H1 (cell line): Measurements from ENCODE around the gene GRIN2C. TPM values are rescaled to one million over a fixed set of nuclear protein-coding genes. Genes with fewer than 3 reads are reported as not detected.

ENCODE experiments used
- CTCF ChIA-PET: fragments of 300-600 bp; sonication (Branson Sonifier 250); formaldehyde crosslinking; loops from one replicate; lab custom pipeline; 2021; ENCODE audit not compliant: partially characterized antibody; lab: Charles Lee
- POLR2A ChIA-PET: fragments of 300-600 bp; sonication (Branson Sonifier 250); formaldehyde crosslinking; loops from one replicate; lab custom pipeline; 2021; ENCODE audit warnings: inconsistent platforms; ENCODE audit not compliant: partially characterized antibody; lab: Charles Lee
- DNase-seq, 2 experiments: peaks; one replicate each; pipeline versions ENCODE4 v3.0.0 to v3.0.0-alpha.2; 2010 to 2022; ENCODE audit warnings: low spot score in 2 of 2, low read depth in 1 of 2, mixed read lengths in 1 of 2
- FAIRE-seq: peaks from 2 replicates; lab custom pipeline; 2011; peaks lifted over from hg19 to GRCh38; lab: Jason Lieb, UNC
- H2AFZ ChIP-seq: 2 replicates; pipeline ENCODE4 v1.8.1; 2012; ENCODE audit warnings: low read length, inconsistent platforms
- H2AK5ac ChIP-seq: 2 replicates; pipeline ENCODE4 v1.6.1; 2013; ENCODE audit warnings: low read depth, low read length
- H2BK120ac ChIP-seq: replicated peaks from 2 replicates; pipeline ENCODE3; 2013; ENCODE audit warnings: low read depth, low read length, inconsistent platforms
- H2BK12ac ChIP-seq: 2 replicates; pipeline ENCODE4 v1.6.1; 2013; ENCODE audit warnings: low read depth, low read length
- H2BK15ac ChIP-seq: 2 replicates; pipeline ENCODE4 v1.6.1; 2013; ENCODE audit warnings: low read length
- H2BK20ac ChIP-seq: 2 replicates; pipeline ENCODE4 v1.6.1; 2013; ENCODE audit warnings: low read length
- H2BK5ac ChIP-seq: 2 replicates; pipeline ENCODE4 v1.6.1; 2013; ENCODE audit warnings: low read depth, low read length
- H3K14ac ChIP-seq: 2 replicates; pipeline ENCODE4 v1.6.1; 2013; ENCODE audit warnings: inconsistent platforms; ENCODE audit not compliant: insufficient read length
- H3K18ac ChIP-seq: 2 replicates; pipeline ENCODE4 v1.6.1; 2013; ENCODE audit warnings: low read length; ENCODE audit errors: extremely low read depth
- H3K23ac ChIP-seq: 2 replicates; pipeline ENCODE4 v1.6.1; 2013; ENCODE audit warnings: inconsistent platforms; ENCODE audit not compliant: insufficient read length
- H3K23me2 ChIP-seq: 2 replicates; pipeline ENCODE4 v1.6.1; 2013; ENCODE audit warnings: low read depth, low read length
- H3K27ac ChIP-seq: 2 replicates; pipeline ENCODE4 v1.6.1; 2011; ENCODE audit warnings: low read depth, low read length, inconsistent platforms
- H3K27me3 ChIP-seq, 4 experiments: replicated peaks in 1 of 4; 1 replicate in 1 of 4; 2 replicates in 3 of 4; pipeline versions ENCODE4 v1.6.1 to v1.8.1; 2011 to 2013; ENCODE audit warnings: low read length in 3 of 4, mild to moderate bottlenecking in 3 of 4, inconsistent platforms in 2 of 4, mixed read lengths in 2 of 4, moderate library complexity in 1 of 4; ENCODE audit not compliant: control insufficient read depth in 3 of 4, insufficient read depth in 3 of 4; ENCODE audit errors: extremely low read depth in 1 of 4
- H3K36me3 ChIP-seq, 4 experiments: 2 replicates each; pipeline versions ENCODE4 v1.6.1 to v1.8.1; 2011 to 2013; ENCODE audit warnings: mild to moderate bottlenecking in 4 of 4, low read length in 3 of 4, moderate library complexity in 2 of 4, control low read depth in 1 of 4, inconsistent platforms in 1 of 4; ENCODE audit not compliant: insufficient read depth in 4 of 4, control insufficient read depth in 2 of 4
- H3K4ac ChIP-seq: replicated peaks from 2 replicates; pipeline ENCODE3; 2013; ENCODE audit warnings: low read length, low read depth, mixed read lengths, inconsistent platforms; ENCODE audit not compliant: insufficient read length
- H3K4me1 ChIP-seq, 4 experiments: replicated peaks in 1 of 4; 1 replicate in 1 of 4; 2 replicates in 3 of 4; pipeline versions ENCODE4 v1.6.1 to v1.8.1; 2011 to 2013; ENCODE audit warnings: low read length in 3 of 4, inconsistent platforms in 2 of 4, mixed read lengths in 1 of 4; ENCODE audit not compliant: insufficient read depth in 4 of 4, control insufficient read depth in 3 of 4
- H3K4me2 ChIP-seq, 2 experiments: 2 replicates each; pipeline versions ENCODE4 v1.6.1 to v1.8.1; 2011 to 2013; ENCODE audit warnings: low read depth in 2 of 2, low read length in 2 of 2, control low read depth in 1 of 2, inconsistent platforms in 1 of 2, mild to moderate bottlenecking in 1 of 2; ENCODE audit not compliant: insufficient read depth in 1 of 2
- H3K4me3 ChIP-seq, 4 experiments: fragments of 200-600, 300-600 bp in 1 of 4; sonication (generic), shearing (Covaris generic), sonication (Bioruptor Twin) in 1 of 4; 2 replicates each; pipeline versions ENCODE4 v1.5.1 to v1.8.1; 2011 to 2016; ENCODE audit warnings: low read length in 4 of 4, low read depth in 3 of 4, control low read depth in 2 of 4, inconsistent platforms in 2 of 4, mild to moderate bottlenecking in 2 of 4, mixed read lengths in 1 of 4, moderate library complexity in 1 of 4; ENCODE audit not compliant: insufficient read depth in 2 of 4; ENCODE audit errors: extremely low read depth in 1 of 4
- H3K56ac ChIP-seq: replicated peaks from 2 replicates; pipeline ENCODE3; 2013; ENCODE audit warnings: low read depth, mild to moderate bottlenecking, mixed read lengths, low read length, inconsistent platforms; ENCODE audit not compliant: insufficient read length
- H3K79me1 ChIP-seq: 2 replicates; pipeline ENCODE4 v1.6.1; 2013; ENCODE audit warnings: low read depth, low read length, control low read depth
- H3K79me2 ChIP-seq, 2 experiments: 2 replicates each; pipeline versions ENCODE4 v1.6.1 to v1.8.1; 2012 to 2013; ENCODE audit warnings: low read length in 2 of 2, mild to moderate bottlenecking in 2 of 2, inconsistent platforms in 1 of 2; ENCODE audit not compliant: insufficient read depth in 2 of 2, control insufficient read depth in 1 of 2
- H3K9ac ChIP-seq, 4 experiments: replicated peaks in 1 of 4; 1 replicate in 1 of 4; 2 replicates in 3 of 4; pipeline versions ENCODE4 v1.6.1 to v1.8.1; 2011 to 2013; ENCODE audit warnings: low read depth in 3 of 4, low read length in 3 of 4, control low read depth in 2 of 4, mild to moderate bottlenecking in 2 of 4, moderate library complexity in 2 of 4, inconsistent platforms in 1 of 4; ENCODE audit errors: extremely low read depth in 1 of 4
- H3K9me3 ChIP-seq, 2 experiments: 2 replicates each; pipeline versions ENCODE4 v1.6.1 to v1.8.1; 2012 to 2013; ENCODE audit warnings: mild to moderate bottlenecking in 2 of 2, moderate library complexity in 2 of 2, control low read depth in 1 of 2, inconsistent platforms in 1 of 2, low read depth in 1 of 2, low read length in 1 of 2, mixed read lengths in 1 of 2; ENCODE audit not compliant: insufficient read depth in 2 of 2
- H4K20me1 ChIP-seq, 2 experiments: replicated peaks in 1 of 2; 2 replicates each; pipeline versions ENCODE3 to v1.8.1; 2011 to 2013; ENCODE audit warnings: inconsistent platforms in 2 of 2, low read length in 2 of 2, mild to moderate bottlenecking in 1 of 2; ENCODE audit not compliant: insufficient read depth in 2 of 2, control insufficient read depth in 1 of 2
- H4K5ac ChIP-seq: 2 replicates; pipeline ENCODE4 v1.6.1; 2013; ENCODE audit warnings: low read length, low read depth, mixed read lengths, inconsistent platforms; ENCODE audit not compliant: insufficient read length
- H4K8ac ChIP-seq: 2 replicates; pipeline ENCODE4 v1.8.0; 2013; ENCODE audit warnings: mild to moderate bottlenecking, moderate library complexity, low read length, inconsistent platforms; ENCODE audit not compliant: insufficient read depth; ENCODE audit errors: extremely low read depth
- H4K91ac ChIP-seq: replicated peaks from 2 replicates; pipeline ENCODE3; 2013; ENCODE audit warnings: low read length, mixed read lengths, inconsistent platforms; ENCODE audit not compliant: insufficient read length
- RAD21 ChIP-seq, 2 experiments: IDR thresholded peaks in 1 of 2; conservative IDR thresholded peaks in 1 of 2; 2 replicates each; pipeline ENCODE4 v1.6.1; 2011; ENCODE audit warnings: low read depth in 2 of 2, low read length in 2 of 2, improper control_type of control experiment in 1 of 2, inconsistent platforms in 1 of 2, mild to moderate bottlenecking in 1 of 2, moderate library complexity in 1 of 2
- WGBS, 2 experiments: shearing (Covaris generic) in 1 of 2; methylation state at CpG; one replicate each; pipeline versions ENCODE4 v1.1.6 to v1.1.7; 2013 to 2015; ENCODE audit warnings: low lambda C conversion rate in 2 of 2, mixed read lengths in 2 of 2, inconsistent platforms in 1 of 2, low coverage in 1 of 2, missing lambda C conversion rate in 1 of 2; ENCODE audit not compliant: insufficient replicate concordance in 2 of 2, insufficient coverage in 1 of 2, insufficient read length in 1 of 2; ENCODE audit errors: extremely low coverage in 1 of 2, missing lambda C conversion rate in 1 of 2; 5-methylcytosine and 5-hydroxymethylcytosine counted together
- polyA plus RNA-seq, 7 experiments: library from polyadenylated mRNA; depleted of rRNA in 3 of 7; stranded (reverse) in 5 of 7; unstranded in 2 of 7; fragments of >200 nt in 5 of 7; fragments of 200-250 nt in 2 of 7; gene quantifications; 1 replicate in 5 of 7; 2 replicates in 1 of 7; 4 replicates in 1 of 7; pipeline versions ENCODE4 v1.2.1 to v1.2.3, GENCODE V29; 2011 to 2013; ENCODE audit warnings: missing spikeins in 2 of 7, mixed read lengths in 2 of 7
- total RNA-seq: library from RNA; stranded (reverse); fragmentation: NEBNext Ultra II Directional; extraction: Animal tissue kit (Norgen Biotek cat#: 25700); gene quantifications from 2 replicates; pipeline ENCODE4 v1.2.1, GENCODE V29; 2021
- TF ChIP-seq, protein P1 (sequence below), 3 experiments: IDR thresholded peaks; 1 replicate in 2 of 3; 2 replicates in 1 of 3; pipeline versions ENCODE4 v1.5.1 to v1.6.1; 2011; ENCODE audit warnings: low read length in 3 of 3, mild to moderate bottlenecking in 3 of 3, inconsistent platforms in 2 of 3, low read depth in 1 of 3, moderate library complexity in 1 of 3; ENCODE audit not compliant: insufficient read depth in 1 of 3; ENCODE audit errors: control extremely low read depth in 1 of 3
- TF ChIP-seq, protein P2 (sequence below): IDR thresholded peaks from 2 replicates; pipeline ENCODE4 v1.6.1; 2012; ENCODE audit warnings: inconsistent platforms

Gene GRIN2C
- total and polyA plus RNA-seq, 2 of the 8 experiments (the other 6 are each of a cell fraction or from before 2014, with no cell fraction given): 0.06 to 0.07 TPM

DNA sequence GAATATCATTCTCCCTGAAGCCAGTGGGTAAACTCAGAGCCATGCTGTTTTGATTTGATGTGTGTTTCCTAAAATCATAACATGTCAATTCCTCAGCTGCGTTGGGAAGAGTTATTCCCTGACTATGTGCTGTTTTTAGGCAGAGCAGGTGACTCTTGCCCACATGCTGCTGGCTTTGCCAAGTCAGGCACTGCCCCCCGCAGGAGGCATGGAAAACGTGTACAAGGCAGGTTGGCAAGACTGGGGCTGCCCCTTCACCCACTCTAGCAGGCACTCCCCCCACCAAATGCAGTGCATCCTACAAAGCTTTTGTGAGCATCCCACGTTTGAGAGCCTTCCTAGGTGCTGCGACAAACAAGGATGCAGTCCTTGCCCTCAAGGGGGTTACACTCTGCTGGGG, 45.2 kb downstream of the GRIN2C start:
- H3K4me2 ChIP-seq: no peak overlapping the region
- H3K18ac ChIP-seq: no peak overlapping the region
- POLR2A ChIA-PET: no interaction called here
- H3K79me2 ChIP-seq: no peaks in the 10 kb centered on the region
- H3K4ac ChIP-seq: no peak overlapping the region
- no peak overlapping the region for H3K4me3 ChIP-seq
- no peak overlapping the region for H2BK15ac ChIP-seq
- H3K36me3 ChIP-seq: no peaks in the 10 kb centered on the region; a peak in 1 of 8 replicates
- no peak overlapping the region for H4K91ac ChIP-seq
- H4K20me1 ChIP-seq: peaks cover 12 to 18% of the 10 kb centered on the region in 2 experiments
- H3K14ac ChIP-seq: no peak overlapping the region
- peaks cover 0 to under 1% (median 0%) of the 10 kb centered on the region in 4 experiments; a peak in 2 of 7 replicates for H3K27me3 ChIP-seq
- DNase-seq: no peak
- no peak overlapping the region for H3K27ac ChIP-seq
- no peak overlapping the region for H2BK20ac ChIP-seq
- H2BK5ac ChIP-seq: no peak overlapping the region
- H4K5ac ChIP-seq: no peak overlapping the region
- H3K23me2 ChIP-seq: no peaks in the 10 kb centered on the region
- TF ChIP-seq, protein P1, sequence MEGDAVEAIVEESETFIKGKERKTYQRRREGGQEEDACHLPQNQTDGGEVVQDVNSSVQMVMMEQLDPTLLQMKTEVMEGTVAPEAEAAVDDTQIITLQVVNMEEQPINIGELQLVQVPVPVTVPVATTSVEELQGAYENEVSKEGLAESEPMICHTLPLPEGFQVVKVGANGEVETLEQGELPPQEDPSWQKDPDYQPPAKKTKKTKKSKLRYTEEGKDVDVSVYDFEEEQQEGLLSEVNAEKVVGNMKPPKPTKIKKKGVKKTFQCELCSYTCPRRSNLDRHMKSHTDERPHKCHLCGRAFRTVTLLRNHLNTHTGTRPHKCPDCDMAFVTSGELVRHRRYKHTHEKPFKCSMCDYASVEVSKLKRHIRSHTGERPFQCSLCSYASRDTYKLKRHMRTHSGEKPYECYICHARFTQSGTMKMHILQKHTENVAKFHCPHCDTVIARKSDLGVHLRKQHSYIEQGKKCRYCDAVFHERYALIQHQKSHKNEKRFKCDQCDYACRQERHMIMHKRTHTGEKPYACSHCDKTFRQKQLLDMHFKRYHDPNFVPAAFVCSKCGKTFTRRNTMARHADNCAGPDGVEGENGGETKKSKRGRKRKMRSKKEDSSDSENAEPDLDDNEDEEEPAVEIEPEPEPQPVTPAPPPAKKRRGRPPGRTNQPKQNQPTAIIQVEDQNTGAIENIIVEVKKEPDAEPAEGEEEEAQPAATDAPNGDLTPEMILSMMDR (IDR thresholded peaks at IDR 0.05; ENCODE audit: control extremely low read depth in 1 of 3, insufficient read depth in 1 of 3, low read depth in 1 of 3, low read length in 3 of 3): peak in 2 of 3 experiments; percentile 21 to 32; a peak in 2 of 4 replicates
- TF ChIP-seq, protein P2, sequence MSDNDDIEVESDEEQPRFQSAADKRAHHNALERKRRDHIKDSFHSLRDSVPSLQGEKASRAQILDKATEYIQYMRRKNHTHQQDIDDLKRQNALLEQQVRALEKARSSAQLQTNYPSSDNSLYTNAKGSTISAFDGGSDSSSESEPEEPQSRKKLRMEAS: no peak
- TF ChIP-seq RAD21 (IDR thresholded peaks at IDR 0.05 in 1 of 2, conservative IDR thresholded peaks at IDR 0.05 in 1 of 2; ENCODE audit: low read depth in 2 of 2, low read length in 2 of 2): peak; percentile 29 to 37; a peak in 2 of 4 replicates
- no peak overlapping the region for H3K9ac ChIP-seq
- H3K4me1 ChIP-seq: peaks cover 0 to 4% (median 1%) of the 10 kb centered on the region in 4 experiments; a peak in 2 of 7 replicates
- no peak overlapping the region for H2BK12ac ChIP-seq
- CTCF ChIA-PET: interaction anchor here (1.3 to 99.6 kb wide), 3 partner anchors 4 to 69 kb away, joined by 3 to 2981 read pairs (median 2981); partner anchors contain the start of genes FDXR, GRIN2C and NAT9
- H2AFZ ChIP-seq: no peak overlapping the region
- H4K8ac ChIP-seq: no peak overlapping the region
- H3K9me3 ChIP-seq: no peaks in the 10 kb centered on the region
- H3K56ac ChIP-seq: no peak overlapping the region
- H3K23ac ChIP-seq: no peak overlapping the region
- H3K79me1 ChIP-seq: no peaks in the 10 kb centered on the region; the same call in 1 of the 2 replicates
- FAIRE-seq: no peak
- no peak overlapping the region for H2BK120ac ChIP-seq
- 83% methylated on average over 5 of the region's 5 CpGs; no CpG with 5 or more reads in 1 of the 2 experiments for WGBS, 2 experiments
- H2AK5ac ChIP-seq: no peak overlapping the region
